Measurements from ENCODE around the gene TLX1.

Gene TLX1

DNA sequence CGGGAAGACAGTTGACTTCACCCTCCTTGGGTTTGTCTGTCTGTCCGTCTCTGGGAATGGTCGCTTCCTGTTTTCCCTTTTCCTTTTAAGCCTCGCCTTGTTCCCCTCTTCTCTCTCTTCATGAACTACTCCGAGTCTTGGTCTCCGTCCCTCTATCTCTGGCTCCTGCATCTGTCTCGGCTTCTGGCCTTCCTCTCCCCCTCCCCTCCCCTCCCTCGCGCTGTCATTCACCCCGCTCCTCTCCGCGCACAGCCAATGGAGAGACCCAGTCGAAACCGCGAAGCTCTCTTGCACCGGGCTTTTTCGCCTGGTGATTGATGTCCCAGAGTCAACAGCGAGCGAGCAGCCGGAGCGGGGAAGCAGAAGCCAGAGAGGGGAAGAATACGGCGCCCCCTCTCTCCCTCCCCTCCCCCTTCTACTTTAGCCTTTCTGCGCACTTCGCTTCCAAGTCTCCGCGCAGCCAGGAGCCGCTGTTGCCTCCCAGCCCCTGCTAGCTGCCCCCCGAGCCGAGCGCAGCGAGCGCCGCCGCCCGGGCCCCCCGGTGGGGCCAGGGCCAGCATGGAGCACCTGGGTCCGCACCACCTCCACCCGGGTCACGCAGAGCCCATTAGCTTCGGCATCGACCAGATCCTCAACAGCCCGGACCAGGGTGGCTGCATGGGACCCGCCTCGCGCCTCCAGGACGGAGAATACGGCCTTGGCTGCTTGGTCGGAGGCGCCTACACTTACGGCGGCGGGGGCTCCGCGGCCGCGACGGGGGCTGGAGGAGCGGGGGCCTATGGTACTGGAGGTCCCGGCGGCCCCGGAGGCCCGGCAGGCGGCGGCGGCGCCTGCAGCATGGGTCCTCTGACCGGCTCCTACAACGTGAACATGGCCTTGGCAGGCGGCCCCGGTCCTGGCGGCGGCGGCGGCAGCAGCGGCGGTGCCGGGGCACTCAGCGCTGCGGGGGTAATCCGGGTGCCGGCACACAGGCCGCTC, at the start of gene TLX1:
TLX1 (plus strand) TSS at position 317 of the 978 bp plus-strand sequence; CDS start at position 559, 242 bp downstream.
- DNase-seq: no peak

DNA sequence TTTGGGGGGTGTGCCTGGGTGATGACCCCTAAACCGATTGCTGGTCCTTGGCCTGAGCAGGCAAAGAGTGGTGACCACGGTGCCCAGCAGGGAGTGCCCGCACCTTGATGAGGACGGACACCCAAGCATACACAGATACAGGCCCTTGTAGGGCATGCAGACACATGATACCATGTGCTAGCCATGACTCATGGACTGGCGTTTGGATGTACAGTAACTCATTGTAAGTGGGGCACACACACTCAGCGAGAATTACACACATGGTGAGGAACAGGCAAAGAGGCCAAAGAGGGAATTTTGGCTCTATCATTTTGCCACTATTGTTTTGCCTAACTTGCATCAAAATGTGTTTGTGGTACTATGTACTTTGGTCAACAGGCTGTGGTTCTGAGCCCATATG, 45.3 kb upstream of the TLX1 start:
- DNase-seq: no peak

DNA sequence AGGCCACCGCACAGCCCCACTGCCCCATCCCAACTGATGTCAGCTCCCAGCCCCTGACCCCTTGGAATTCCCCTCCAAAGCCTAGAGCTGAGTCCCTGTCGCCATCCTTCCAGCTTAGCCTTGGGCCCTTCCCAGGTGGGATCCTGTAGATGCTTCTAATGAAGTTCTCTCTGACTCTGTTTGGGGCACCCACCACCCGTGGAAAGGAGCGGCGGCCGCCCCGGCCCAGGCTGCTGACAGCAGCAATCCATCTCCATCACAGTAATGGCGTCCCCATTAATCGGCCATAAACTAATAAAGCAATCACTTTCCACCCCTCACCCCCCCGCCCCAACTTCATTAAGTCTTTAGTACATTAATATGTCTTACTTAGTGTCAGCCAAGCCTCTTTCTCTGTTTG, 43.7 kb upstream of the TLX1 start:
- DNase-seq: no peak

DNA sequence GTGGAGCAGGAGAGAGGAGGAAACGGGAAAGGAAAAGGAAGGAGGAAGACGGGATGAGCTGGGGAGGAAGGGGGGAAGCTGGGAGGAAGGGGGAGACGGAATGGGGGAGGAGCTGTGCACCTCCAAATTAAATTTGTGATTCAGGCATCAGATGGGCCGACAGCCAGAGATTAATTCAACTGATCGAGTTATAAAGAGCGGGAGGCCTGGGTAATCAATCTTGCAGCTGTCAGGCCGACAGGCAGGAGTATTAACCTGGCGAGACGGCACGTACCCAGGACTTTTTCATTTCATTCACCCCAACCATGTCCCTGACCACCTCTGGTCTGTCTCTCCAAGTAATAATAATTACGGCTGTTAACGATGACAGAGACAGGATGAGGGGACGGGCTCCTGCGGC, 43.1 kb upstream of the TLX1 start:
- no peak for DNase-seq

DNA sequence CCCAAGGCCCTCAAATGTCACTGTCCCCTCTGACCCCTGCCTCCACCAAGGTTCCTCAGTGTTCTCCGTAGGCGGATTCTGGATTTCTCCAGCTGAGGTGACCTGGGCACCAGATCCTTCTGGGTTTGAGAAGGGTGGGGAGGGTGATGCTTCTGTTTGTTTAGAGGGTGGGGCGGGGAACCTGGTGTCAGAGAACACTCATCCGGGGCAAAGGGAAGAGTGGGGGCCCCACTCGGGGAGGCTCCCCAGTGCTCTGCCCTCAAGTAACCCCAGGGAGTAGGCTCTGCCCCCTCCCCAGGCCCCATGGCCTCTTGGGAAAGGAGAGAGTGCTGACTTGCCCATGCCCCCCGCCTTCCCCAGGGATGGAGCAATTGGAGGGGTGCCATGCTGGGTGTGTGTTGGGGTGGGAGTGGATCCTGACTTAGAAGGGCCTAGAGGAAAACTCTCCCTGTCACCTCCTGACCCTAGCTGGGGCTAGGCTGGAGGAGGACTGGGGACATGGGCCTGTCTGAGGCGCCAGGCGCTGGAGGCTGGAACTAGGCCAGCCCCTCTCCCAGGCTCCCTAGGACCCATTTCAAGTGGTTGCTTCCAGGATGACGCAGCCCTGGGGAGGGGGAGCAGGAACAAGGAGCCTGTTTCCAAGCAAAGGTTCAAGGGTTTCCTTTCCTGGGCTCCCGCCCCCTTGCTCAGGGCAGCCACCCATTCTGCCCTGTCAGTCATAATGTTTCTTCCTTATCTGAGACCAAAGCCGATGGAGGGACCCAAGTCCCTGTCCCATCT, 41.4 kb upstream of the TLX1 start:
- no peak for DNase-seq

DNA sequence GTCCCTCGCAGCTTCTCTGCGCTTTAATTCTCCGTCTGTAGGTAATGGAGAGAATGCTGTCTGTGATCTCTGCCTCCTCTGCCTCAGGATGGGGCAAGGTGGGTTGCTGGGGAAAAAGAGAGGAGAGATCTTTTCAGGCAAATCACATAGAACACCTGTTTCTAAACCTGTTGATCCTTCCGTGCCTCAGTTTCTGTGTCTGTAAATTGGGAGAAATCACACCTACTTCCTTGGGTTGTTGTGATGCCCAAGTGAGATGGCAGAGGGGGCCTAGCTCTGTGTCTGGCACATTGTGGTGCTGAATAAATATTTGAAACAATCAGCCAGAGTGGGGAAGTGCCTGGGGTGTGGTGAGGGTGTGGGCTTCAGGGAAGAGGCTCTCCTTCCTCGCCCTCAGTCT, 40.5 kb upstream of the TLX1 start:
- DNase-seq: no peak

DNA sequence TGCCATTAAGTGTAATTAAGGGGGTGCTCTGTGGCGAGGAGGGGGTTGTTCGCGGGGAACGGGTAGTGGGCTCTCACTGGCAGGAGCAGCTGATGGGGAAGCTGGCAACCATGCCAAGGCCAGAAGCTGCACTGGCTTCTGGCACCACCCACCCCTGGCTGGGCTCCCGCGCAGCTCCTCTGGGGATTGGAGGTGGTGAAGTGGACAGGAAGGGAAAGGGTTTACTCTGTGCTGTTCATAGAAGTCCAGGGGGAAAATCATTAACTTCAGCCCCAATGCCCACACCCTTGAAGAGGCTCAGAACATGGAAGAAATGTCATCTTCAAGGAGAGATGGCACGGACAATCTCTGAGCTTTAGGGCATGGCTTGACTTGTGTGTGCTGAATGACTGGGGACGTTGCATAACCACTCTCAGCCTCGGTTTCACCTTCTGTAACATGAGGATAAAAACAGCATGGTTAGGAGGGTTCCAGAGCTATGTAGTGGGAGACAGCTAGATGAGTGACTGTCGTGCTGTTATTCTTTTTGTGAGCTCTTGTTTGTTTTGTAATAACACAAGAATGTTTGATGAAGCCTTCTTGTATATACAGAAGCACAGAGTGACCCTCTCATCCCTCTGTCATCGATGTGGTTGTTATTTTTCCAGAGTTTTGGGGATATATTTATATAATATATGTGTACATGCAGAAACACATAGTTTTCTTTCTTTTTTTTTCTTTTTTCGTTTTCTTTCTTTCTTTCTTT, 39.4 kb upstream of the TLX1 start:
- no peak for DNase-seq

DNA sequence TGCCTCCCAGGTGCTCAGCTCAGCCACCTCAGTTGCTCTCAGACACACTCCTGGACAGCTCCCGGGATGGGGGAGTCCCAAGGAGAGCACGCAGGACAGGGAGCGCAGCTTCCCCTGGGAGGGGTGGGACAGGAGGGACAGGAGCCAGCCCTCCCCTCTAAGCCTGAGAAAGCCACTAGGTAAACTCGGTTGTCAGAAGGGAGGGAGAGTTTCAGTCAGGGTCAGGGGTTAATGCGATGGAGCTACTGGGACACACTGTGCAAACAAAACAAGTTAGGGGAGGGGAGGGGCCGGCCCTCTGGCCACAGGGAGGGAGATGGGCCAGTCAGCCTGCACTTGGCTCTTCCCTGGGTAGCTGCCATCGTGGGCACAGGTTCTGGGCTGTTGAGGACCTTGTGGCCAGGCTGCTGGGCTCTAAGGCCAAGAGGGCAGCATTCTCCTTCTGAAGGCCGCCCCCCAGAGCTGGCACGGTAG, 38.2 kb upstream of the TLX1 start:
- DNase-seq: no peak

DNA sequence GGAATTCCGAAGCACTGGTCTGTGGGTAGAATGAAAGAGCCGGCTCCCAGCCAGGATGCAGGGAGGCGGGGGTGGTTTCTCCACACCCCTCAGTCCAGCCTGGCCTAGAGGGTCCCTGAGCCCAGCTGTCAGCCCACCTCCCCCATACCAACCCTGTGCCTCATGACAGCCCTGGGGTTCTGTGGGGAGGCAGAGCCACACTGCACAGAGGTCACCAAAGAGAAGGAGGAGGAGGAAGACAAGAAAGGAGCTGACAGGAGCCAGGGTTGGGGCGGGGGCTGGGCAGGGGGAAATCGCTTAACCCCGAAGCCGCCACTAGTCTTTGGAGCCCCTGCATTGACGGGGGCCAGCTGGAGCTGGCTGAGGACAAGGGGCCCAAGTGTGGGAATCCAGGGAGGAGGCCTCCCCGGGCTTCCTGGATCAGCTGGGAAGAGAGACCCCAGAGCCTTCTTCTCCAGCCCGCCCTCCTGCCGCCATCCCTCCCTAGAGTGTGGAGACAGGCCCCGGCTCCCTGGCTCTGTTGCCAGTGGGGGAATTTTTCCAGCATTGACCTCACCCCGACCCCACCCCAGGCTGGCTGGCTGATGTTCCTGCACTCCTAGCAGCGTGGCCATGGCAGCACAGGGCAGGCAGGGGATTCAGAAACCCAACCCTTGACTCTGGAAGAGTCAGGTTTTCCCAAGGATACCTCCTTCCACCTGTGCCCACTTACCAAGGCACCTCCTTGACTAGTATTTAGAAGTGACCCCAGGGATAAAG, 36.8 kb upstream of the TLX1 start:
- no peak for DNase-seq

DNA sequence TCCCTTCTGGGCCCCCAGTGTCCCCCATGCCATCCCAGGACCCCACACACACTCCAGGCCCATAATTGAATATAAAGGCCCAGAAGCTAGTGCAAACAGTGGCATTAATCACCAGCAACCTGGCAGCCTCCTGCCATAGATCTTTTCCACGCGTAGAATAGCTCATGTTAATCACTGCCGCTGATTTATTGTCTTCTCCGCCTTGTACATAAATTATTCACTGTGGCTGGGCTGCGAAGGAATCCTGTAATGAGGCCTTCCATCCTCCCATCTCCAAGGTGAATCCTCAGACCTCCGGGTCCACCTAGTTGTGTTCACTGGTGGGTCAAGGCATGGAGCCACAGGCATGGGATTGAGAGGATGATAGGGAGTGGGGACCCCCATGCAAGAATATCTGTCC, 36.1 kb upstream of the TLX1 start:
- no peak for DNase-seq

DNA sequence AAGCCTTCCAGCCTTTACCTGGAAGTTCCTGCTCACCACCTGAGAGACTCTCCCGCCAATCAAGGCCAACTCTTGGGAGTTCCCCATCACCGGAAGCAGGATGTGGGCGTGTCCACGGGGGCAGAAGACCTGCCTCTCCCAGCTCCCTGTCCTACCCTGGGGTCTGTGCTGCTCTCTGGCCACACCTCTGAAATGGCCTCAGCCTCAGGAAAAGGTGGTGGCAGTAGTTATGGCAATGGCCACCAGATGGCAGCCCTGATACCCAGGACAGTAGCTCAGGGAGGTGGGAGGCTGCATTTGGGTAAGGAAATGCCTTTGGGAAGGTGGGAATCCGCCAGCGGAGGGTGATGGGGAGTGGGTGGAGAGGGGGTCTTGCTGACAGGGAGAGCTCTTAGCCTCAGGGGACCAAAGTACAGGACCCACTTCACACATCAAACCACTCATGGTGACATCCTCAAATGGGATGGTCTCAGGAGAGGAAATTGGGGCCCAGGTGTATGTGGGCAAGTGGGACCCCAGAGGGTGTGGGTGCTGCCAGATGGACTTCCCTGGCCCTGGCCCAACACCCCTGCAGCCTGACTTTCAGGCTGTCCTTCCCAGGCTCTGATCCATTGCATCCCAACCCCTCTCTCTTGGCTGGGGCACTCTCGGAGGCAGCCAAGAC, 35.4 kb upstream of the TLX1 start:
- DNase-seq: peak; percentile 61 to 81

DNA sequence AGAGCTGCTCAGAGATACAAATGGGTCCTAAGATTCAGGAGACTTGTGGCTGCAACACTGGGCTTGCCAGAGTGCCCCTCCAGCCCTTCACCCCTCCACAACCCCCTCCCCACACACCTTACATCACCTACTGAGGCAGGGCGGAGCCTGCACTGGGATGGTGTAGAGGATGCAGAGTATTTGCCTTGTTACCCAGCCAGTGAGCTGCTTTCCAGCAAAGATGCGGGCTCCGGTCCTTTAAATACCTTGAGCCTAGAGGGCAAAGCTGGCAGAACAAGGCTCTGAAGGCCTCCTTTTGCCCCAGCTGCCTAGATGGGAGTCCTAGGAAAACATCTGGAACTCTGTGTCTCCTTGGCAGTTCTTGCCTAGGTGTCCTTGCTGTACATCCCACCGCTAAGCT, 34.7 kb upstream of the TLX1 start:
- no peak for DNase-seq

DNA sequence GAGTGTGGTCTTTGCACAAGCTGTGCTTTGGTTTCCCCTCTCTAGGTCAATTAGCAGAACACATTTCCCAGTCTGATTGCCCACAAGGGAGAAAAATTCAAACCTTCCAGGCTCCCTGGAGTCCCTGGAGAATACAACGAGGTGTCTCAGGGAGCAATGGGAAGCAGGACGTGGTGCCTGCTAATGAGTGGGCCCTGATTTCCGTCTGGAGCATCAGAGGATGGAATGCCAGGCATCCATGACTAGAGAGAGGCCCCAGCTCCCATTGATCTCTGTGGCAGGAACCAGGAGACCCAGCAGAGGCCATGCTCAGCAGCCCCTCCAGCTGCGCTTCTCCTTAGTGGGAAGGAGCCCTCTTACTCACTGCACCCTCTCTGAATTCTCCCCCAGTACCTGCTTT, 33.2 kb upstream of the TLX1 start:
- DNase-seq: no peak

DNA sequence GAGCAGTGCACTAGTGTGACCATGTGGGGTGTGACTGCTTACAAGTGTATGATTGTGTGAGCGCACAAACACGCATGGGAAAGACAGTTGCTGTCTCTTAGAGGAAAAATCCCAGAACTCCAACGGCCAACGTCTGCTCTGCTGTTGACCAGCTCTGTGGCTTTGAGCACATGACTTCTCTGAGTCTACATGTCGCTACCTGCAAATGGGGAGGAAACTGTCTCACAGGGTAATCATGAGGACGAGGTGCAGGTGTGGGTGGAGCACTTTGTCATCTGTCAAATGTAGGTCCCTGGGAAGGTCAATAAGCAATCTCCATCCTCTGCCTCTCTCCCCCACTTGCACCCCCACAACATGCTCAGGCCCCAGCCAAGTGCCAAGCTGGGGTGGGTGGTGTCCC, 31.2 kb upstream of the TLX1 start:
- no peak for DNase-seq

DNA sequence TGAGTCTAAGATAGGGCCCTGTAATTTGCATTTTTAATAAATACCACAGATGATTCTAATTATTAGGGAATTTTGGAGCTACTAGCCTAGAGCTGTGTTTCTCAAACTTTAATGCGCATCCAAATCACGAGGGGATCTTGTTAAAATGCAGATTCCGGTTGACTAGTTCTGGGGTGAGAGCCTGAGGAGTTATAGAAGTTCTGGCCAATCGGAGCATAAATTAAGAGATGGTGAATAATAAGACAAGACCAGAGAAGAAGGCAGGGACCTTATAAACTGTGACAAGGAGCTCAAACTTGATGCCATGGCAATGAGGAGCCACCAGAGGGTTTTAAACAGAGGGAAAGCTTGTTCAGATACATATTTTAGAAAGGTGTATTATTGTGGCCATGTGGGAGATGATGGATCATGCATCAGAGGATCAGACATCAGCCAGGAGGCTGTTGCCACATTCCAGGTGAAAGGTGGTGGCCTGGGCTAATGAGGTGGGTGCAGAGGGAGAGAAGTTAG, 29.7 kb upstream of the TLX1 start:
- DNase-seq: no peak

DNA sequence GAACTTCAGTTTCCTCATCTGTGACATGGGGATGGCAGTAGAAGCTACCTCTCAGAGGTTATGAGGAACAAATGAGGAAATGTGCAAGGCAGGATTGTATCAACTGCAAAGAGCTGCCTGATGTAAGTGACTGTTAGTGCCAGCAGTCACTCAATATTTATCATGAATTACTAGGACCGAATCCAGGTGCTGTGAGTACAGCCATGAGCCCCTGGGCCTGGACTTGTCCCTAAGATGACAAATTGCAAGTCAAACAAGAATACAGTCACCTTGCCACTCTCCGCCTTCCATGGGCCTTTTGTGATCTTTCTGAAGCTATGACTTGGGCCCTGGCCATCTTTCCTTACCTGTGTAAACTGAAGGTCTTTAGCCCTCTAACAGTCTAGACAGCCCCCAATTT, 27.7 kb upstream of the TLX1 start:
- no peak for DNase-seq

DNA sequence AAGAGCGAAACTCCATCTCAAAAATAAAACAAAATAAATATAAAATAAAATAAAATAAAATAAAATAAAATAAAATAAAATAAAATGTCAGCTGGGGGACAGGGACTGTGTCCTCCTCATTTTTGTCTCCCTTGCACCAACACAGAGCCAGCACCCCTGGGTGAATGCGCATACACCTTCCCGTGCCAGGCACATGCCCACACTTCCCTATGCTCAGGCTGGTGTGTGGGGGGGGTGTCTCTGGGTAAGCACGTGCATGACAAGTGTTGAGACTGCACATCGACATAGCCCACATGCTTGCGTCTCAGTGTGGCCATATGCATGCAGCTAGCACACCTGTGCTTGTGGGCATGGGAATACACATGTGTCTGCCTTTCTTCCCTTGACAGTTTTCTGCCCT, 24.7 kb upstream of the TLX1 start:
- DNase-seq: no peak

DNA sequence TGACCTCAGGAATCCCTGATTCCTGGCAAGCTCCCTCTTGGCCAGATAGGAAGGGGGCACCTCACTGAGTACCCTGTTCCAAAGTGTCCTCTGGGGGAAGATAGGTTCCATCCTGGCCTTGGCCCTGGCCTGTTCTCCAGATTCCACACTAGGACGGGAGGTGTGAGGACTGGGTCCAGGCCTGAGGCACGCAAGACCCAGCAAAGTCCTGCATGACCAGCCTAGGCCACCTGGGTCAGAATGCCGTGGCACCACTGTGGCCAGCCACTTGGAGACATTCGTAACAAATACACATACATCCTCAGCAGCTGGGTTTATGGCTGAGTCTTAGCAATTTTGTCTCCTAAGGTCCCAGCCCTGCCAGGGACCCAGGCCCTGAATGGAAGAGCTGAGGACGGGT, 23.3 kb upstream of the TLX1 start:
- DNase-seq: no peak

DNA sequence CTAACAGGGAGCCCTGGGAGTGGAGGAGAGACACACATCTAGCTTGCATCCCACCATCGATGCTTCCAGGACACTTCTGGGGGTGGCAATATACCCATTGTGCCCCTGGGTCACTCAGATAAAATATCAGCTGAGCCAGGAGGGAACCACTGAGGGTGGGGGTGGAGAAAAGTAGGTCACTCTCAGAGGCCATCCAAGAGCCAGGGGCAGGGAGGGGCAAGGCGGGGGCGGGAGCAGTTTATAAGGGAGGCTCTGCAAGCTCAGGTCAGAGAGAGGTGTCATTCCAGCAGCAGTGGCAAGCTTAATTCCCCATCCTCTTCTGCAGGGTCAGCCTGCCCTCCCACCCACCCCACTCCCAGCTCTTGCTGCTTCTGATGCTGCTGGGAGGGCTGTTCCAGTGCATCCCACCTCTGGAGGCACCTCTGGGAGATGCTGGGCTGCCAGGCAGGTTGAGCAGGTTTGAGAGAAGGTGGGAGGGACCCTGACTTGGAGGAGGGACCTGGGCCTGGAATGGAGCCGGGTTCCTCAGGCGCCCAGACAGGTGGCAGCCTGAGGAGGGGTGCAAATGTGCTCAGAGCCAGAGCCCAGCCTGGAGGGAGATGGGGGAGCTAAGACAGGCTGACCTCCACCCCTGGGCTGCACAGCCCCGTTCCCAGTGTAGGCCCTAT, 20.1 kb upstream of the TLX1 start:
- no peak for DNase-seq

DNA sequence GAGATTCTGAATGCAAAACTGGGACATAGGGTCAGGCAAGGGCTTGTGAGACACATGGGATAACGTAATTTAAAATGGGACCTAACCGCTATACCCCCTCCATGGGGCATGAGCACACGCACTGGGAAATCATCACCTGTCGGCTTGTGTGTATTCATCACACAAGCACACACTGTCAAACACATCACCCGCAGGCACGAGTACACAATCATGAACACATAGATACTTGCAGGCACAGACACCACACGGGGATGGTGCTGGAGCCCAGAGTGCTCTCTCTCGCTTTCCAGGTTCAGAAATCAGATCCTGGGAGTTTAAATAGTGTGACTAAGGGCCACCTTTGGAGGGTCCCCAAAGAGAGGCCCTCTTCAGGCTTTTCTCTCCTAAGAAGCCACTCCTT, 19.6 kb upstream of the TLX1 start:
- DNase-seq: no peak
